ENCODE measurements around the gene MPHOSPH8. TPM values are rescaled to one million over a fixed set of nuclear protein-coding genes. Genes with fewer than 3 reads are reported as not detected.

The MPHOSPH8 gene
- total RNA-seq, 1 donor from 2014 or later, result 22.9 TPM

DNA sequence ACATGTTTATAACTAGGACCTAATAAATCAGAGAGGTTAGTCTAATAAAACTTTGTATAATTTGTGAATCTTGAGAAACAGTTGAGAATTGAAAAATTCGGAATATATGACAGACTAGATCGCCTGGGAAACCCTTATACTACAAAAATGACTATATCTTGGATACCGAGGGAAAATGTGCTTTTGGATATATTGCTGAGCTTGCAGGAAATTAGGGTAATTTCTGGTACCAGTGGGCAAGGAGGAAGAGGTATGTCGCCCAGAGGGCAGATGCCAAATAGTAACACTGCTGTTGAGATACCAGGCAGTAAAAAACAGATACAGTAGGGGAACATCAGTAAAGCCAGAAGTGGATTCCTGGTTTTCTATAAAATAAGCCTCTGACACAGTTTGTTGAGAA, 17.3 kb downstream of the MPHOSPH8 start:
- TF ChIP-seq EZH2 (IDR thresholded peaks at IDR 0.05; ENCODE audit: insufficient read depth, low read length), result no peak
- TF ChIP-seq, protein P1, sequence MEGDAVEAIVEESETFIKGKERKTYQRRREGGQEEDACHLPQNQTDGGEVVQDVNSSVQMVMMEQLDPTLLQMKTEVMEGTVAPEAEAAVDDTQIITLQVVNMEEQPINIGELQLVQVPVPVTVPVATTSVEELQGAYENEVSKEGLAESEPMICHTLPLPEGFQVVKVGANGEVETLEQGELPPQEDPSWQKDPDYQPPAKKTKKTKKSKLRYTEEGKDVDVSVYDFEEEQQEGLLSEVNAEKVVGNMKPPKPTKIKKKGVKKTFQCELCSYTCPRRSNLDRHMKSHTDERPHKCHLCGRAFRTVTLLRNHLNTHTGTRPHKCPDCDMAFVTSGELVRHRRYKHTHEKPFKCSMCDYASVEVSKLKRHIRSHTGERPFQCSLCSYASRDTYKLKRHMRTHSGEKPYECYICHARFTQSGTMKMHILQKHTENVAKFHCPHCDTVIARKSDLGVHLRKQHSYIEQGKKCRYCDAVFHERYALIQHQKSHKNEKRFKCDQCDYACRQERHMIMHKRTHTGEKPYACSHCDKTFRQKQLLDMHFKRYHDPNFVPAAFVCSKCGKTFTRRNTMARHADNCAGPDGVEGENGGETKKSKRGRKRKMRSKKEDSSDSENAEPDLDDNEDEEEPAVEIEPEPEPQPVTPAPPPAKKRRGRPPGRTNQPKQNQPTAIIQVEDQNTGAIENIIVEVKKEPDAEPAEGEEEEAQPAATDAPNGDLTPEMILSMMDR (IDR thresholded peaks at IDR 0.05; ENCODE audit: insufficient read depth, low read depth, low read length), result no peak
- Histone ChIP-seq H3K27ac (ENCODE audit: low read depth, low read length) (no peak overlapping the region), H3K79me2 (ENCODE audit: insufficient read depth, low read length) (peaks cover 3% of the 10 kb centered on the region), H3K36me3 (ENCODE audit: insufficient read depth, low read length) (peaks cover 13% of the 10 kb centered on the region), H2AFZ (ENCODE audit: low read depth, low read length) (no peak overlapping the region), H3K4me3 (ENCODE audit: insufficient read depth, low read depth, low read length) (no peak overlapping the region), H3K9ac (ENCODE audit: low read length) (no peak overlapping the region), H3K4me1 (ENCODE audit: insufficient read depth, low read length) (no peaks in the 10 kb centered on the region), H3K4me2 (ENCODE audit: low read length) (no peak overlapping the region), H4K20me1 (ENCODE audit: insufficient read depth, low read length) (peaks cover 3% of the 10 kb centered on the region), H3K27me3 (ENCODE audit: insufficient read depth, low read length) (no peaks in the 10 kb centered on the region), H3K9me3 (ENCODE audit: insufficient read depth, low read depth, low read length) (no peaks in the 10 kb centered on the region)
- Mint-ChIP-seq H3K27ac (ENCODE audit: unreplicated experiment) (no peak overlapping the region), H3K4me3 (ENCODE audit: unreplicated experiment) (no peak overlapping the region), H3K4me1 (ENCODE audit: low read depth, unreplicated experiment) (peaks cover 2% of the 10 kb centered on the region), H3K9me3 (ENCODE audit: unreplicated experiment) (no peaks in the 10 kb centered on the region), H3K27me3 (ENCODE audit: low read depth, unreplicated experiment) (no peaks in the 10 kb centered on the region), H3K36me3 (ENCODE audit: low read depth, unreplicated experiment) (peaks cover 20% of the 10 kb centered on the region)
- no peak for DNase-seq (ENCODE audit: low read depth)
- FAIRE-seq, result no peak

DNA sequence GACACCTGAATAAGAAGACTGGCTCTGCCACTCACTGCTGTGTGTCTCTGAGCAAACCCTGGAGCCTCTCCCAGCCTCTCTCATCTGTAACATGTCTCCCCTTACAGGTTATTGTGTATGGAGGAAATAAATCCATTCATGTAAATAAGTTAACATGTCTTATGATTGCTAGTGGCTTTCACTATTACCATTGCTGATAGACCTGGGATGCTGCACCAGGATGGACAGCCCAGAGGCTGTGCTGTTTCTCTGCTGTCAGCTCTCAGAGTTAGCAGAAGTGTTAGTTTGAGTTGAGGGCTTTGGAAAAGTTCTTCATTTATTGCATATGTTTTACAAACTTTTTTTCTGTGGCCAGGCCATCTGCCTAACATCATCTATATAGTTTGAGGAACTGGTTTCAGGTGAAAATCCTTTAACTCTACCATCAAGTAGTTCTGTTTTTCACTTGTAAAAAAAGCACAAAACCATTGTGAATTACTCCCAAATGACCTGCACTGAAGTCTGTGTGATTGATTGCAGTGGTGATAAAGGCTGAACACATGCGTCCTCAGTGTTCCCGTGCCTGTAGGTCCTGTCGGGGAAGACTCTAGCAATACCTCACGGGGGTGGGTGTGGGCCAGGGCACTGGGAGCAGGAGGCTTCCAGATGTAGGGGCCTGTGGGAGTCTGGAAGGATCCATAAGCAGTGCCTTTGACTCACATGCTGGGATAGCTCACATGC, 24.6 kb downstream of the MPHOSPH8 start:
- Histone ChIP-seq H3K4me3 (ENCODE audit: insufficient read depth, low read depth, low read length) (no peak overlapping the region), H3K27me3 (ENCODE audit: insufficient read depth, low read length) (no peaks in the 10 kb centered on the region), H3K9ac (ENCODE audit: low read length) (no peak overlapping the region), H3K27ac (ENCODE audit: low read depth, low read length) (no peak overlapping the region), H3K79me2 (ENCODE audit: insufficient read depth, low read length) (no peaks in the 10 kb centered on the region), H4K20me1 (ENCODE audit: insufficient read depth, low read length) (no peaks in the 10 kb centered on the region), H3K4me2 (ENCODE audit: low read length) (no peak overlapping the region), H2AFZ (ENCODE audit: low read depth, low read length) (no peak overlapping the region), H3K4me1 (ENCODE audit: insufficient read depth, low read length) (no peaks in the 10 kb centered on the region), H3K36me3 (ENCODE audit: insufficient read depth, low read length) (peaks cover 19% of the 10 kb centered on the region), H3K9me3 (ENCODE audit: insufficient read depth, low read depth, low read length) (no peaks in the 10 kb centered on the region)
- DNase-seq (ENCODE audit: low read depth) (no peak), FAIRE-seq (no peak)
- Mint-ChIP-seq H3K27me3 (ENCODE audit: low read depth, unreplicated experiment) (no peaks in the 10 kb centered on the region), H3K4me3 (ENCODE audit: unreplicated experiment) (no peak overlapping the region), H3K36me3 (ENCODE audit: low read depth, unreplicated experiment) (peaks cover 7% of the 10 kb centered on the region), H3K27ac (ENCODE audit: unreplicated experiment) (no peak overlapping the region), H3K9me3 (ENCODE audit: unreplicated experiment) (no peaks in the 10 kb centered on the region), H3K4me1 (ENCODE audit: low read depth, unreplicated experiment) (no peaks in the 10 kb centered on the region)
- TF ChIP-seq, protein P1 (IDR thresholded peaks at IDR 0.05; ENCODE audit: insufficient read depth, low read depth, low read length), result no peak
- TF ChIP-seq EZH2 (IDR thresholded peaks at IDR 0.05; ENCODE audit: insufficient read depth, low read length), result no peak

DNA sequence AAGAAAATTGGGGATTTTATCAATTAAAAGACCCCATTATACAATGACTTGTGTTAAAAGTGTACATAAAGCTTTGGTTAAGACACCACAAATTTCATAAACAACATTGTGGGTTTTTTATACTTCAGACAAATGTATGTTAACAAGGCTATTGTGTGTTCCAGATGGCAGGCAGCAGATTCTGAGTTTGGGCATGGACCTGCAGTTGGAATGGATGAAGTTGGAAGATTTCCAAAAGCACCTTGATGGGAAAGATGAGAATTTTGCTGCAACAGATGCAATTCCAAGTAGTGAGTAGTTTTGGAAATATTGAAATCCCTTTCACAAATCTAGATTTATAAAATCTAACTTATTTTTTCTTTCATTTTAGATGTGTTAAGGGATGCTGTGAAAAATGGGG, 25.4 kb downstream of the MPHOSPH8 start:
- TF ChIP-seq, protein P1 (IDR thresholded peaks at IDR 0.05; ENCODE audit: insufficient read depth, low read depth, low read length), result no peak
- no peak for TF ChIP-seq EZH2 (IDR thresholded peaks at IDR 0.05; ENCODE audit: insufficient read depth, low read length)
- no peaks in the 10 kb centered on the region for H3K27me3 Mint-ChIP-seq (ENCODE audit: low read depth, unreplicated experiment)
- Histone ChIP-seq H3K9ac (ENCODE audit: low read length) (no peak overlapping the region), H3K4me2 (ENCODE audit: low read length) (no peak overlapping the region), H3K36me3 (ENCODE audit: insufficient read depth, low read length) (peaks cover 19% of the 10 kb centered on the region), H2AFZ (ENCODE audit: low read depth, low read length) (no peak overlapping the region), H4K20me1 (ENCODE audit: insufficient read depth, low read length) (no peaks in the 10 kb centered on the region), H3K9me3 (ENCODE audit: insufficient read depth, low read depth, low read length) (no peaks in the 10 kb centered on the region), H3K4me1 (ENCODE audit: insufficient read depth, low read length) (no peaks in the 10 kb centered on the region), H3K4me3 (ENCODE audit: insufficient read depth, low read depth, low read length) (no peak overlapping the region), H3K27me3 (ENCODE audit: insufficient read depth, low read length) (no peaks in the 10 kb centered on the region), H3K79me2 (ENCODE audit: insufficient read depth, low read length) (no peaks in the 10 kb centered on the region), H3K27ac (ENCODE audit: low read depth, low read length) (no peak overlapping the region)
- H3K4me1 Mint-ChIP-seq (ENCODE audit: low read depth, unreplicated experiment), result no peaks in the 10 kb centered on the region
- H3K4me3 Mint-ChIP-seq (ENCODE audit: unreplicated experiment), result no peak overlapping the region
- DNase-seq (ENCODE audit: low read depth) (no peak), FAIRE-seq (no peak)
- H3K9me3 Mint-ChIP-seq (ENCODE audit: unreplicated experiment), result no peaks in the 10 kb centered on the region
- H3K27ac Mint-ChIP-seq (ENCODE audit: unreplicated experiment), result no peak overlapping the region
- H3K36me3 Mint-ChIP-seq (ENCODE audit: low read depth, unreplicated experiment), result peaks cover 8% of the 10 kb centered on the region
